Measurements from ENCODE around the gene CAMTA1. TPM values are rescaled to one million over a fixed set of nuclear protein-coding genes. Genes with fewer than 3 reads are reported as not detected.

Gene CAMTA1
- total RNA-seq, 6 donors from 2014 or later, result 38.8 to 74.0 (median 46.1) TPM

- Histone ChIP-seq H3K27me3 (no peaks in the 10 kb centered on the region), H3K4me3 (no peak overlapping the region), H3K9me3 (no peaks in the 10 kb centered on the region), H3K4me1 (peaks cover 0 to 4% (median 0%) of the 10 kb centered on the region in 4 donors), H3K36me3 (no peaks in the 10 kb centered on the region), H3K27ac (no peak overlapping the region)
- ATAC-seq (ENCODE audit: low FRiP score in 2 of 2) (no peak), DNase-seq (no peak)
- 40 to 63% methylated on average over 9 to 11 of the region's 11 CpGs for WGBS, 2 donors
- no peak for TF ChIP-seq CTCF (IDR thresholded peaks at IDR 0.05)
- no peak for TF ChIP-seq POLR2AphosphoS5 (IDR thresholded peaks at IDR 0.05)
- no peak for TF ChIP-seq POLR2A (IDR thresholded peaks at IDR 0.05)
- no peak for TF ChIP-seq EP300 (IDR thresholded peaks at IDR 0.05)
These were observed 556.1 kb downstream of the CAMTA1 start for GRCh38 chr1:7341145-7341905.

GRCh38 chr1:7343882-7344281 lies 558.6 kb downstream of the CAMTA1 start:
- Histone ChIP-seq H3K36me3 (no peaks in the 10 kb centered on the region), H3K27ac (no peak overlapping the region), H3K9me3 (no peaks in the 10 kb centered on the region), H3K4me3 (no peak overlapping the region), H3K27me3 (no peaks in the 10 kb centered on the region), H3K4me1 (peaks cover 0 to 4% (median 0%) of the 10 kb centered on the region in 4 donors)
- DNase-seq (no peak), ATAC-seq (ENCODE audit: low FRiP score in 2 of 2) (no peak)
- TF ChIP-seq CTCF (IDR thresholded peaks at IDR 0.05) (no peak), POLR2AphosphoS5 (IDR thresholded peaks at IDR 0.05) (no peak), POLR2A (IDR thresholded peaks at IDR 0.05) (no peak), EP300 (IDR thresholded peaks at IDR 0.05) (no peak)
- WGBS, 2 donors, result 89 to 92% methylated on average over 5 to 6 of the region's 6 CpGs

- TF ChIP-seq EP300 (IDR thresholded peaks at IDR 0.05) (no peak), POLR2AphosphoS5 (IDR thresholded peaks at IDR 0.05) (no peak), CTCF (IDR thresholded peaks at IDR 0.05) (no peak), POLR2A (IDR thresholded peaks at IDR 0.05) (no peak)
- ATAC-seq (ENCODE audit: low FRiP score in 2 of 2) (no peak), DNase-seq (no peak)
- 72 to 74% methylated on average over 2 of the region's 2 CpGs for WGBS, 2 donors
- H3K36me3 ChIP-seq, result no peaks in the 10 kb centered on the region
- H3K9me3 ChIP-seq, result no peaks in the 10 kb centered on the region
- H3K27me3 ChIP-seq, result no peaks in the 10 kb centered on the region
- H3K4me3 ChIP-seq, result no peak overlapping the region
- H3K4me1 ChIP-seq, result peaks cover 0 to 4% (median 0%) of the 10 kb centered on the region in 4 donors
- H3K27ac ChIP-seq, result no peak overlapping the region
These were observed 559.0 kb downstream of the CAMTA1 start for GRCh38 chr1:7344299-7344698.

- Histone ChIP-seq H3K27ac (no peak overlapping the region), H3K27me3 (no peaks in the 10 kb centered on the region), H3K4me1 (peaks cover 0 to 4% (median 0%) of the 10 kb centered on the region in 4 donors), H3K9me3 (no peaks in the 10 kb centered on the region), H3K36me3 (no peaks in the 10 kb centered on the region), H3K4me3 (no peak overlapping the region)
- WGBS, 2 donors, result 83 to 88% methylated on average over 3 of the region's 3 CpGs
- ATAC-seq (ENCODE audit: low FRiP score in 2 of 2) (no peak), DNase-seq (no peak)
- TF ChIP-seq POLR2A (IDR thresholded peaks at IDR 0.05) (no peak), CTCF (IDR thresholded peaks at IDR 0.05) (no peak)
These were observed 560.3 kb downstream of the CAMTA1 start for GRCh38 chr1:7345516-7345915.

- Histone ChIP-seq H3K9me3 (no peaks in the 10 kb centered on the region), H3K27me3 (no peaks in the 10 kb centered on the region), H3K36me3 (no peaks in the 10 kb centered on the region), H3K4me3 (no peak overlapping the region), H3K27ac (no peak overlapping the region), H3K4me1 (peaks cover 0 to 4% (median 0%) of the 10 kb centered on the region in 4 donors)
- no peak for TF ChIP-seq EP300 (IDR thresholded peaks at IDR 0.05)
- TF ChIP-seq POLR2A (IDR thresholded peaks at IDR 0.05), result no peak
- no peak for TF ChIP-seq POLR2AphosphoS5 (IDR thresholded peaks at IDR 0.05)
- TF ChIP-seq CTCF (IDR thresholded peaks at IDR 0.05), result no peak
- ATAC-seq (ENCODE audit: low FRiP score in 2 of 2), result no peak
- no peak for DNase-seq
- 88 to 90% methylated on average over 3 of the region's 3 CpGs for WGBS, 2 donors
These were observed 560.9 kb downstream of the CAMTA1 start for GRCh38 chr1:7346070-7346596.

Data from upper lobe of left lung (tissue), 6 donors.